ENCODE data around the gene LTBP2.

LTBP2 gene

DNA sequence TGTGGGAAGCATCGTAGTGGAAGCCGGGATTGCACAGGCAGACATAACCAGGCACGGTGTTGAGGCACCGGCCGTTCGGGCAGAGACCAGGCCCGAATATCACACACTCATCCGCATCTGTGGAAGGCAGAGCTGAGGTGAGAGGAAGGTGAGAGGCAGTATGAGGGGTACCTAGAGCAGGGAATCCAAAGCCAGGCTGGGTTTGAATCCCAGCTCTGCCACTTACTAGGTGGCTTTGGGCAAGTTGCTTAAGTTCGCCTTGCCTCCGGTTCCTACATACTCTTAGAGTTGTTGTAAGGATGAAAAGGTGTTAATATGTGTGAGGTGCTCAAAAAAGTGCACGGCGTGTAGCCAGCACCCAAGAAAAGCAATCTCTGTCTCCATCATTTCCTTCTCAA lies 108.1 kb downstream of the LTBP2 start:
- no peak for DNase-seq

DNA sequence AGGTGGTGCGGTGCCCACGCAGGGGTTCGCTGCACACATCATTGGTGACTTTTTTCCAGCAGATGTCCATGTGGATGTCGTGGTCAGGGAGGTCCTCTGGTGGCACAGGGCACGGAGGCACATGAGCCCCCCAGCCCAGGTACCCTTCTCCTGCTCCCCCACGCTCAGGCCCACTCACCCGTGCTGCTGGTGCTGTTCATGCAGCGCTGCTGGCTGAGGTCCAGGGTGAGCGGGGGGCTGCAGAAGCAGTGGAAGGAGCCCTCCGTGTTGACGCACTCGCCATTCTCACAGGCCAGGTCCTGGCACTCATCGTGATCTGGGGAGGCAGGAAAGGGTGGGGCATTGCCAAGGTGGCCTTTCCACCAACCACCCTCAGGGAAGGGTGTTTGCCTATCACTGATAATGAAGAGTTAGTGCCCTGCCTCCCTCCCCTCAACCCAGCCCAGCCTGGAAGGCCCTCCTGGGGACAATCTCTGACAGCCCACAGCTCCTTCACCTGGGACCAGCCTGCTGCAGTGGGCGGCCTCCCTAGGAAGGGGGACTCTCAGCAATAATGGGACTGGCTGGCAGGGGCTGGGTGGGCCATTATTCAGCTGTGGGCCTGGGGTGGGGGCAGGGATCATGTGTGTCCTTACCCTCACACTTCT lies 108.6 kb downstream of the LTBP2 start:
- no peak for DNase-seq

GRCh38 chr14:74502236-74503019 lies 109.6 kb downstream of the LTBP2 start:
- no peak for DNase-seq

- no peak for DNase-seq
Measured at GRCh38 chr14:74501691-74502090, 110.3 kb downstream of the LTBP2 start.

DNA sequence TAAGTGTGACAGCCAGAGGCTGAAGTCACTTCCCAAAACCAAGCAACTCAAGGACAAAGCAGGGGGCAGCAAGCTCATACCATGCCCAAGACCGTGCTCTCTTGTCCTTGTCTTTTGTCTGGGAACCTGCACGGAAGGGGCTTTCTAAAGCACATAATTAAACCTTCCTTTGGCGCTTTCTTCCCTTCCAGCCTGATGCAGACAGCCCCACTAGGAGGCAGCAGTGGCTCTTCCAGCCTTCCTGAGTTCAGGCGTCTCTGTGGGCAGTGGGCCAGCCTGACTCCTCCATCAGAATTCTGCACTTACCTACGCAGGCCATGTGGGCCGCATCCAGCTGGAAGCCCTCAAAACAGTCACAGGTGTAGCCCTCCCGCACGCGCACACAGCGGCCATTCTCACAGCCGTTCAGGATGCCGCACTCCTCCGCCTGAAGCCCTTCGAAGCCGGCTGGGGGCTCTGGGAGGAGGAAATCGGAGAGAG lies 110.9 kb downstream of the LTBP2 start:
- no peak for DNase-seq

DNA sequence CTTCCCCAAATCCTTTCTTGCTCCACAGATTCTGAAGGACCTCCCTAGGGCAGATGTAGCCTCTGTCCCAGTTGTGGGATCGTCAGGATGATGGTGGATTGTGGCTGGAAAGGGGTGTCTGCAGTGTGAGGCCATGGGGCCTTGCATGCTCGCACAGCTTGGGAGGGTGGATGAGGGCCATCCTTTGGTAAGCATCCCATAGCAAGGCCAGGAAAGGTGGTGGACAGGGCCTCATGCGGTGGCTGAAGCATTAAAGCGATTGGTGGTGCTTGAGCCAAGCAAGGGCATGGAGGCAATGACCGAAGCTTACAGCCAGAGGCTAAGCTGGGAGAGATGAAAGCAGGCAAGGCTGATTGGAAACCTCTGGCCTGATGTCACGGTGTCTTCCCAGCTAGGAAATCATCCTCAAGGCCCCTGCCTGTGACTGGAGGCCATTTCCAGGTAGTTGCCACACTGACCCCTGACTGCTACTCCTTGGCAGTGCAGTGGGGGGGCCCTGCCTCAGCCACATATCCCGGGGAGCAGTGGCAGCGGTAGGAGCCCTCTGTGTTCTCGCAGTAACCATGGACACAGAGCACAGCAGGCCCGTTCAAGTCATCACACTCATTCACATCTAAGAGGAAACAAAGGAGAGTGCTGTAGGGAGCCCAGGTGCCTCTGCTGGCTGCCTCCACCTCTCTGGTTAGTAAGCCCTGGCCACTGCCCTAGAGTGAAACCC lies 111.5 kb downstream of the LTBP2 start:
- no peak for DNase-seq

DNA sequence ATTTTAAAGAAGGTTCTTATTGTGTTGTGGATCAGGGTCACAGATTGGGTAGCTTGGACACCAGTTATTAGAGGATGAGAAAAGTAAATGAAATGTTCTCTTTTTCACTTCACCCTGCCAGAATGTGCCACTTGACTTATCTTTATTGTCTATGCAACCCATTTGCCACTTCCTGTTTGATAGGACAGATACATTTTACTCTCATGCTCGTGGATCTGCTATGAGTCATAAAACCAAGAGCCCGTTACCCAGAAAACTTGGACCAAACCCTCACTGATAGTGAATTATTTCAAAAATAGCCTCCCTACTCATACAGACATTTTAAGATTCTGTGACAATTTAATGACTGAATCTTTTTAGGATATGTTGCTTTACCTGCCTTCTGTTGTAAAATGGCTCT lies 116.7 kb downstream of the LTBP2 start:
- DNase-seq, result no peak

GRCh38 chr14:74493343-74494261 lies 118.4 kb downstream of the LTBP2 start, which contains the start of gene ISCA2:
ISCA2 (plus strand) TSS chr14:74493765; CDS start chr14:74493775, 10 bp downstream.
- DNase-seq, result peak; percentile 99

GRCh38 chr14:74492776-74493342 lies 119.2 kb downstream of the LTBP2 start, which contains the start of gene NPC2:
NPC2 (minus strand) TSS chr14:74493305; CDS start chr14:74493274, 31 bp downstream.
- no peak for DNase-seq

DNA sequence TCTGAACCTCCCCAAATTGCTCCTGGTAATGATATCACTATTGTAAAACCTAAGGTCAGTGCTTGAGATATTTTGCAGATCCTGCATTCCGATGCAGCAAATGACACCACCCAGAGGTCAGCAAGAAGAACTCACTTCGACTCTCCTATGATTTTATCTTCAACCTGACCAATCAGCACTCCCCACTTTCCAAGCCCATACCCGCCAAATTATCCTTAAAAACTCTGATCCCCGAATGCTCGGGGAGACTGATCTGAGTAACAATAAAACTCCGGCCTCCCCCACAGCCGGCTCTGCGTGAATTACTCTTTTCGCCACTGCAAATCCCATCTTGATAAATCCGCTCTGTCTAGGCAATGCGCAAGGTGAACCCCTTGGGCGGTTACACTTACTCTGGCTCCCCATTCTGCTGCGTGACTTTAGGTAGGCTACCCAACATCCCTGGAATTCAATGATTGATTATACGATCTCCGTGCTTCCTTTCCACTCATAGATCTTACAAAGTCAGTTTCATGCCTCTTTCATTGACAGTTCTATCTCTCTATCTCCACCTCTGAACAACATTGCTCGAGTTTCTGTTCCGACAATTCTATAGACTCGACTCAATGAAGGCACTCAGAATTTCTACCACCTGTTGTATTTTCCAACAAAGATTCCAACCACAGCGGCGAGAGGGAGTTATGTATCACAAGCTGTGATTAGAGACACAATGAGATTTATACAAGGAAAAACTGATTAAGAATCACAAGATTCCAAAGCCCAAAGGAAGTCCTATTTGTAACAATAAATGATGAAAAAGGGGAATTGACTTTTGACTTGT lies 119.9 kb downstream of the LTBP2 start:
- no peak for DNase-seq

DNA sequence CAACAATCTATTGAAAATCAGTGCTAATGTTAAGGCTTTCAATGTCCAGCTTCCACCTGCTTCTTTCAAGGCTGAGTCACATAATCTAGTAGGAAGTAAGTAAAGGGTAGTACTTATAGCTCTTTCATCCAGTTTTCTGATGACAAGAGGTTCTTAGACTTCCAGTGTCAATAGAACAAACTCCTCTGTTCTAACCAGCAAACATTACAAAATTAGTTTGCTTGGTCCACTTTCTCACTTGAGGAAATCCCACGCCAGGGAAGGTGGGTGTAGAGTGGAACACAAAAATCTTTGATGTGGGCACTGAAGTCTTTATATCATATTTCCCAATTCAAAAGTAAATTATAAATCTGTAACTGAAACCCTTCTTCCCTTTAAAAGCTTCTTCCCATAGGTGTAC lies 121.6 kb downstream of the LTBP2 start:
- no peak for DNase-seq

- no peak for DNase-seq
Measured at GRCh38 chr14:74488786-74489397, 123.1 kb downstream of the LTBP2 start.

DNA sequence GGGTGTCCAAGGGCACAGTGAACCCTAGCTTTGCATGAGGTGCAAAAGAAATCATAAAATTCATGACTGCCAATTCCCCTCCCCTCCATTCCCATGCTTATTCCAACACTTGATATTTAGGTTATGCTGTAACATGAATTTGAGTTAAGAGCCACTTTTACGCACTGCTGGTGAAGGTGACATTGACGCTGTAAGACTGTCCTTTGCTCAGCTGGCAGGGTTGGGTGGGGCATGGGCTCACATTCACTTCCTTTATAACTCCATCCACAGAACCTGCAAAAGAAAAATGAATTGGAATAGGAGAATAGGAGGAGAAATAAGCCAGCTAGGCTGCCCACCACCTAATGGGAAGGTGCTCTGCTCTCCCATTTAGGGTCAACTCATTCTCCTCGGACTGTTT lies 125.9 kb downstream of the LTBP2 start:
- DNase-seq, result no peak

DNA sequence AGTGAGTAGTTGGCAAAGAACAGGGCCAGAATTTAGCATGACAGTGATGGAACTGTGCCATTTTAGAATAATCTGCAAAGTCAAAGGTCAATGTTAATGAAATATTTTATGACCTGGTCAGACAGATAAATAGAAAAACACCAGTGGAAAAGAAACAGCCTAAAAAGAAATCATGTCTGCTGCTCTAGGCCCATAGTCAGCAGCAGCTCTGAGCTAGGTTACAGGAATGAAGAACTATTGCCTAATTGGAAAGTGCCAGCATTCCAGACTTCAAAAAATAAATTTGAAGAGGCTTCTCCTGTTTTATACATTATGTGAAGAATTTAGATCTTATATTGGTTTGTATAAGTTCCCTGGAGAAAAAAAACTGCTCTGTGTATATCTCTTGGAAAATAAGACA lies 128.7 kb downstream of the LTBP2 start:
- DNase-seq, result no peak

- DNase-seq, result no peak
Measured at GRCh38 chr14:74482571-74482970, 129.5 kb downstream of the LTBP2 start.

DNA sequence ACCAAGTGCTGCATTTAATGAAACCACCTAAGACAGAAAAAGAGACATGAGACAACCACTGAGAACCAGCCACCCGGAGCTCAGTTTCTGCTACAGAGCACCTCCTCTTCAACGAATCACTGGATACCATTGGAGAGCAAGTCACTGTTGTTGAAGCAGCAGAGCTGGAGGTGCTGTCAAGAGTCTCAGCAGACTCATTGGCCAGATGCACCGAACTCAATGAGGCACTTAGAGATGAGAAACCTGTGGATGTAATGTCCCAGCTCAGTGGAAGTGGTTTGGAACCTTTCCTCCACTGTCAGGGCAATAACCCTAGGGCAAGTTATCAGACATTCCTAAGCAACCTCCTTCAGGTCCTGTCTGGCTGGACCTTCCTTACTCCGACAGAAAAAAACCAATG lies 132.0 kb downstream of the LTBP2 start:
- no peak for DNase-seq

DNA sequence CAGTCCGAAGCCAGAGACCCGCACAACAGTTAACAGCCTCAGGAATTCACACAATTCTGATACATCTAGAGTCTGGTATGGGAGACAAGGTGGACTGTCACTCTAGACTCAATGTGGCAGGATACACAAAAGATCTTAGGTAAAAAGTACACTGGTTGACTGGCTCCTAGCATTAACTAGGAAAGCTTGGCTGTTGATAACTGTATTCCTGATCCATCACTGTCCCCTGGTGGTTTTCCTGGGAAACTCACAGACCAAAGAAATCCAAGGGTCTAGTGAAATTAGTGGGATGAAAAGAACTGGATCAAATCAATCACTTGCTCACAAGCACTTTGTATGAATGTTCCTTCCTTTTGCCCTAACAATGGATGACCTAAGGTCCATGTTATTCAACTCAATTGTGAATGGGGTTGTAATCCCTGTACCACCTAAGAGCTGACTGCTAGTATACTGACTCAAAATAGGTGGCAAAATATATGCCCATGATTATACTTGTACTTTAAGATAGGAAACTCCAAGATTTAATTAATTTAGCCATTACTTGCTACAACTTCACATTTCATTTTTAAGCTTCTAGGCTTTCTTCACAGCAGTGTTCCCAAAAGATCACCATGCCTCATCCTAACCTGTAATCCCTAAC lies 132.9 kb downstream of the LTBP2 start:
- no peak for DNase-seq

- DNase-seq, result no peak
Measured at GRCh38 chr14:74476607-74477006, 135.4 kb downstream of the LTBP2 start.

GRCh38 chr14:74476107-74476506 lies 135.9 kb downstream of the LTBP2 start:
- DNase-seq, result no peak

- no peak for DNase-seq
Measured at GRCh38 chr14:74475678-74476077, 136.4 kb downstream of the LTBP2 start.
